GM19438 (cell line): ENCODE results near the gene ZMAT1.
"Not testable (repeated sequence)": the region's sequence is repeated elsewhere in the genome, so short reads cannot be mapped to it uniquely, and the experiment has no call there.

ENCODE experiments used
- ATAC-seq: cut with Tn5 transposase; IDR thresholded peaks from one replicate; pipeline ENCODE4 v1.9.1; 2021; ENCODE audit warnings: low read depth; ENCODE audit not compliant: unreplicated experiment

Gene ZMAT1

GRCh38 chrX:101931488-101932248 is at the start of gene ZMAT1:
ZMAT1 (minus strand) TSS chrX:101932027; CDS start chrX:101932008, 19 bp downstream.
- ATAC-seq = peak; percentile 90

- no peak for ATAC-seq
Measured at GRCh38 chrX:101977106-101977505, 45.3 kb upstream of the ZMAT1 start.

- ATAC-seq = no peak
Measured at GRCh38 chrX:101973066-101973465, 41.2 kb upstream of the ZMAT1 start.

- ATAC-seq = not testable (repeated sequence)
Measured at GRCh38 chrX:101964923-101965539, 33.2 kb upstream of the ZMAT1 start.

GRCh38 chrX:101958139-101958538 is 26.3 kb upstream of the ZMAT1 start:
- ATAC-seq = no peak

- peak; percentile 76 for ATAC-seq
Measured at GRCh38 chrX:101957174-101957573, 25.3 kb upstream of the ZMAT1 start.

- no peak for ATAC-seq
Measured at GRCh38 chrX:101956556-101956955, 24.7 kb upstream of the ZMAT1 start.

- no peak for ATAC-seq
Measured at GRCh38 chrX:101950581-101950980, 18.8 kb upstream of the ZMAT1 start.

GRCh38 chrX:101932249-101932570 is 383 bp upstream of the ZMAT1 start:
- no peak for ATAC-seq

GRCh38 chrX:101931136-101931487 is 715 bp downstream of the ZMAT1 start:
- ATAC-seq = peak; percentile 18

- ATAC-seq = no peak
Measured at GRCh38 chrX:101925733-101926132, 6.1 kb downstream of the ZMAT1 start.

GRCh38 chrX:101918751-101919150 is 13.1 kb downstream of the ZMAT1 start:
- no peak for ATAC-seq

GRCh38 chrX:101906136-101906796 is 25.6 kb downstream of the ZMAT1 start:
- ATAC-seq = no peak

GRCh38 chrX:101904996-101905395 is 26.8 kb downstream of the ZMAT1 start:
- ATAC-seq = no peak
